Mesendoderm (in vitro differentiated cells): ENCODE measurements around the gene HMCN2.

Source experiments
- DNase-seq: peaks from one replicate; pipeline ENCODE4 v3.0.0; 2013
- H2AK5ac ChIP-seq: 2 replicates; pipeline ENCODE4 v1.6.1; 2013; ENCODE audit warnings: low read length, inconsistent platforms
- H2BK120ac ChIP-seq: 2 replicates; pipeline ENCODE4 v1.6.1; 2013; ENCODE audit warnings: low read depth, mild to moderate bottlenecking, low read length, moderate library complexity, mixed read lengths
- H2BK15ac ChIP-seq: replicated peaks from 2 replicates; pipeline ENCODE4 v1.6.1; 2013; ENCODE audit warnings: low read depth, mild to moderate bottlenecking, moderate library complexity
- H2BK5ac ChIP-seq: 2 replicates; pipeline ENCODE4 v1.6.1; 2013; ENCODE audit warnings: low read length, inconsistent platforms
- H3K18ac ChIP-seq: 2 replicates; pipeline ENCODE4 v1.6.1; 2013; ENCODE audit warnings: mild to moderate bottlenecking, low read length, mixed read lengths
- H3K23ac ChIP-seq: one replicate; pipeline ENCODE4 v1.6.1; 2013; ENCODE audit warnings: low read length
- H3K27ac ChIP-seq: 2 replicates; pipeline ENCODE4 v1.5.1; 2013; ENCODE audit warnings: low read depth, mild to moderate bottlenecking, inconsistent platforms, low read length, moderate library complexity
- H3K27me3 ChIP-seq: 2 replicates; pipeline ENCODE4 v1.6.1; 2013; ENCODE audit warnings: low read length, control low read depth, mild to moderate bottlenecking, inconsistent platforms; ENCODE audit not compliant: insufficient read depth, poor library complexity
- H3K36me3 ChIP-seq: 2 replicates; pipeline ENCODE4 v1.6.1; 2013; ENCODE audit warnings: low read length, inconsistent platforms; ENCODE audit not compliant: control insufficient read depth, insufficient read depth
- H3K4ac ChIP-seq: one replicate; pipeline ENCODE4 v1.6.1; 2013; ENCODE audit warnings: low read depth, mild to moderate bottlenecking, low read length, moderate library complexity
- H3K4me1 ChIP-seq: 2 replicates; pipeline ENCODE4 v1.6.1; 2013; ENCODE audit warnings: low read depth, low read length, inconsistent platforms; ENCODE audit not compliant: control insufficient read depth
- H3K4me2 ChIP-seq: 2 replicates; pipeline ENCODE4 v1.6.1; 2013; ENCODE audit warnings: low read length
- H3K4me3 ChIP-seq: 2 replicates; pipeline ENCODE4 v1.5.1; 2013; ENCODE audit warnings: mild to moderate bottlenecking, low read length
- H3K56ac ChIP-seq: one replicate; pipeline ENCODE4 v1.6.1; 2013; ENCODE audit warnings: low read length
- H3K79me1 ChIP-seq: 2 replicates; pipeline ENCODE4 v1.6.1; 2013; ENCODE audit warnings: low read length, inconsistent platforms
- H3K79me2 ChIP-seq: 2 replicates; pipeline ENCODE4 v1.6.1; 2013; ENCODE audit warnings: mild to moderate bottlenecking, low read length; ENCODE audit not compliant: control insufficient read depth, insufficient read depth
- H3K9ac ChIP-seq: 2 replicates; pipeline ENCODE4 v1.6.1; 2013; ENCODE audit warnings: low read length, inconsistent platforms
- H4K5ac ChIP-seq: one replicate; pipeline ENCODE4 v1.6.1; 2013; ENCODE audit warnings: low read length
- H4K8ac ChIP-seq: one replicate; pipeline ENCODE4 v1.6.1; 2013; ENCODE audit warnings: low read depth, mild to moderate bottlenecking, control low read depth, low read length, moderate library complexity
- WGBS: extraction: QIAGEN DNeasy Blood & Tissue Kit; methylation state at CpG from one replicate; pipeline ENCODE4 v1.1.7; 2013; ENCODE audit warnings: low lambda C conversion rate, missing lambda C conversion rate; ENCODE audit not compliant: insufficient coverage; ENCODE audit errors: extremely low coverage; 5-methylcytosine and 5-hydroxymethylcytosine counted together

Gene HMCN2

DNA sequence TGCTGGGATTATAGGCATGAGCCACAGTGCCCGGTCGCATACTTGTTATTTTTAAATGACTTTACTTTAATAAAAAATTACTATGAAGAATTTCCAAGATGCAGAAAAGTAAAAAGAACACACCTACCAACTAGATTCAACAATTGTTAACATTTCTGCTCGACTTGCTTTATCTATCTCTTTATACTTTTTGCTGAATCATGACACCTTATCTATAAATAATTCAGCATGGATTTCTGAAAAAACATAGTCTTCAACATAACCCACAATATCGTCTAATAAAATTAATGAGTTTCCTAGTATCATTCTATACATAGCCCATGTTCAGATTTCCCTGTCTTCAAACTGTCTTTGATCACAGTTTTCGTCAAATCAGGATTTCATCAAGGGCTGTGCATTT, 25.9 kb downstream of the HMCN2 start:
- H2BK15ac ChIP-seq: no peak overlapping the region
- WGBS: 100% methylated on average over 1 of the region's 5 CpGs
- H3K27me3 ChIP-seq: no peaks in the 10 kb centered on the region
- H3K4me2 ChIP-seq: no peak overlapping the region
- H3K56ac ChIP-seq: no peak overlapping the region
- no peaks in the 10 kb centered on the region for H3K36me3 ChIP-seq
- H2BK5ac ChIP-seq: no peak overlapping the region
- no peak overlapping the region for H3K4ac ChIP-seq
- no peak overlapping the region for H4K5ac ChIP-seq
- no peak overlapping the region for H3K9ac ChIP-seq
- no peaks in the 10 kb centered on the region for H3K4me1 ChIP-seq
- no peak overlapping the region for H2BK120ac ChIP-seq
- no peak for DNase-seq
- H3K79me2 ChIP-seq: no peaks in the 10 kb centered on the region
- no peak overlapping the region for H3K4me3 ChIP-seq
- no peak overlapping the region for H3K27ac ChIP-seq
- no peak overlapping the region for H3K18ac ChIP-seq
- no peaks in the 10 kb centered on the region for H3K79me1 ChIP-seq
- H2AK5ac ChIP-seq: no peak overlapping the region
- no peak overlapping the region for H4K8ac ChIP-seq
- H3K23ac ChIP-seq: no peak overlapping the region

- Histone ChIP-seq H3K27me3 (no peaks in the 10 kb centered on the region), H3K79me1 (no peaks in the 10 kb centered on the region), H2AK5ac (no peak overlapping the region), H2BK15ac (no peak overlapping the region), H3K56ac (no peak overlapping the region), H2BK120ac (no peak overlapping the region), H3K4ac (no peak overlapping the region), H3K27ac (no peak overlapping the region), H4K5ac (no peak overlapping the region), H3K18ac (no peak overlapping the region), H2BK5ac (no peak overlapping the region), H3K9ac (no peak overlapping the region), H3K23ac (no peak overlapping the region), H3K36me3 (no peaks in the 10 kb centered on the region), H3K79me2 (no peaks in the 10 kb centered on the region), H4K8ac (no peak overlapping the region), H3K4me3 (no peak overlapping the region), H3K4me2 (no peak overlapping the region), H3K4me1 (no peaks in the 10 kb centered on the region)
- DNase-seq: no peak
- WGBS: no CpG with 5 or more reads among the region's 6 CpGs
Measured at GRCh38 chr9:130292106-130292505, 26.5 kb downstream of the HMCN2 start.

- Histone ChIP-seq H3K56ac (no peak overlapping the region), H3K4me1 (no peaks in the 10 kb centered on the region), H3K4me3 (no peak overlapping the region), H3K79me1 (no peaks in the 10 kb centered on the region), H3K4me2 (no peak overlapping the region), H3K18ac (no peak overlapping the region), H3K79me2 (no peaks in the 10 kb centered on the region), H3K27ac (no peak overlapping the region), H3K23ac (no peak overlapping the region), H3K4ac (no peak overlapping the region), H2BK5ac (no peak overlapping the region), H2AK5ac (no peak overlapping the region), H3K27me3 (no peaks in the 10 kb centered on the region), H3K9ac (no peak overlapping the region), H4K5ac (no peak overlapping the region), H3K36me3 (no peaks in the 10 kb centered on the region), H4K8ac (no peak overlapping the region), H2BK120ac (no peak overlapping the region), H2BK15ac (no peak overlapping the region)
- no CpG with 5 or more reads among the region's 6 CpGs for WGBS
- DNase-seq: no peak
Measured at GRCh38 chr9:130294664-130295063, 29.1 kb downstream of the HMCN2 start.

DNA sequence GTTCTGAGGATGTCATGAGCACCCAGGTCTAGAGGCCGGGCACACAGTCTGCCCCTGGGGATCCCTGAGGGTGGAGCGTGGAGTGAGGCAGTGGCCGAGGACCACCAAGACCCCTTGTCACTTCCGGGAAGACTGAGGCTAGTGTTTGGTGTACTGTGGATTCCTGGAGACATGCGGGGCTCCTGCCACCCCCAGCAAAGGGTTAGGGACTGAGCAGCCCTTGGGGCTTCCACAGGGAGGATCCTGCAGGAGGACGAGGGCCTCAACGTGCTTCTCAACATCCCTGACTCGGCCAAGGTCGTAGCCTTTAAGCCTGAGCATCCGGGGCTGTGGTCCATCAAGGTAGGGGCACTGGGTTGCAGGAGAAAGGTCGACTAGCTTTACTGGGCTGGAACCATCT, 29.9 kb downstream of the HMCN2 start:
- Histone ChIP-seq H2BK15ac (no peak overlapping the region), H3K4ac (no peak overlapping the region), H3K4me3 (no peak overlapping the region), H3K36me3 (no peaks in the 10 kb centered on the region), H3K4me1 (no peaks in the 10 kb centered on the region), H2BK120ac (no peak overlapping the region), H3K18ac (no peak overlapping the region), H3K56ac (no peak overlapping the region), H4K5ac (no peak overlapping the region), H3K79me1 (no peaks in the 10 kb centered on the region), H3K27me3 (no peaks in the 10 kb centered on the region), H3K9ac (no peak overlapping the region), H3K4me2 (no peak overlapping the region), H4K8ac (no peak overlapping the region), H3K23ac (no peak overlapping the region), H3K79me2 (no peaks in the 10 kb centered on the region), H3K27ac (no peak overlapping the region), H2AK5ac (no peak overlapping the region), H2BK5ac (no peak overlapping the region)
- no peak for DNase-seq
- no CpG with 5 or more reads among the region's 11 CpGs for WGBS

DNA sequence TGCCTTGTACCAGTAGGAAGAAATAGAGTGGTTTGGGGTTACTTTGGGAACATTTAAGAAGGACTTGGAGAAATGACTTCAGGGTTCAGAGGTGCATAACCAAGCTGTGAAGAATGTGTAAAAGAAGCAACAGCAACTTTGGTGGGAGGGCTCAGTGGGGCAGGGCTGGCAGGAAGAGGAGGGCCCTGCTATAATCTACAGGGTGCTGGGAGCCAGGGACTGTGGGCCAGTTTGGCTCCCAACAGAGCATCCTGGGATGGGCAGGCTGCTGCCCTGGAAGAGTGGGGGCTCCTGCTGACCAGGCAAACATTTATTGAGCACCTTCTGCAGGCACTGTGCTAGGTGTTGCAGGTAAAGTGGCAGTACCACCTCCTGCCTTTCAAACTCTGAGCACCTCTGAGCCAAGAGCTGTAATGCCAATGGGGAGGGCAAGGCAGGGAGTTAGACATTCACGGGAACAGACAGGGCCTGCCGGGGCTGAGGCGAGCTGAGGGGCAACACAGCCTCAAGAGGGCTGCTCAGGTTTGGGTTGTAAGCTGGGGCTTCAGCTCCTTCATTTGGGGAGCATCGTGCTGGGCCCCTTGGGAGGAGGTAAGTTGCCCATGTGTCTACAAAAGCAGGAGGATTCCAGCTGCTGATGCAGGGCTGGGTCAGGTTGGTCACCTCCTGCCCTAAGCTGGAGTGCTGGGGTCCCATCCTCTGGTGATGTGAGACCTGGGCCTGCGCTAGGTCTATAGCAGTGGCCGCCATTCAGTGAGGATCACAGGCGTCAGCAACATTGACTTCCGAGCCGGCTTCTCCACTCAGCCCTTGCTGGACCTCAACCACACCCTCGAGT, 30.6 kb downstream of the HMCN2 start:
- no peaks in the 10 kb centered on the region for H3K79me2 ChIP-seq
- no peak overlapping the region for H3K4me2 ChIP-seq
- no peak overlapping the region for H3K23ac ChIP-seq
- no peak overlapping the region for H2BK5ac ChIP-seq
- no peak overlapping the region for H3K4ac ChIP-seq
- no peak overlapping the region for H3K9ac ChIP-seq
- H2BK15ac ChIP-seq: no peak overlapping the region
- WGBS: no CpG with 5 or more reads among the region's 10 CpGs
- no peak overlapping the region for H3K4me3 ChIP-seq
- DNase-seq: no peak
- H2BK120ac ChIP-seq: no peak overlapping the region
- no peaks in the 10 kb centered on the region for H3K36me3 ChIP-seq
- H3K56ac ChIP-seq: no peak overlapping the region
- H3K18ac ChIP-seq: no peak overlapping the region
- H4K8ac ChIP-seq: no peak overlapping the region
- H3K4me1 ChIP-seq: no peaks in the 10 kb centered on the region
- no peak overlapping the region for H2AK5ac ChIP-seq
- H3K79me1 ChIP-seq: no peaks in the 10 kb centered on the region
- no peak overlapping the region for H4K5ac ChIP-seq
- H3K27me3 ChIP-seq: no peaks in the 10 kb centered on the region
- no peak overlapping the region for H3K27ac ChIP-seq

DNA sequence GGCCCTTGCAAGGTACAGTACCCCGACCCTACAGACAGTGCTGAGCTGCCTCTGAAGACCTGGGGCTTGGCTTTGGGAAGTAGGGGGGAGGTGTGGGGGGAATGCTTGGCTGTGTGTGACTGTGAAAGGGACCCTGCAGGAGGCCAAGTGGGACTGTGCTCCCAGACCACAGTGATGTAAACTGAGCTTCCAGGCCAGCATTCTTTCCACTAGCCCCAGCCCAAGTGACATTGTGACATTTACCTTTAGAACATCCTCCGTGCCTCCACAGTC, 31.2 kb downstream of the HMCN2 start:
- no peaks in the 10 kb centered on the region for H3K79me2 ChIP-seq
- no peak overlapping the region for H3K4me2 ChIP-seq
- WGBS: no CpG with 5 or more reads among the region's 2 CpGs
- no peak overlapping the region for H2BK5ac ChIP-seq
- no peaks in the 10 kb centered on the region for H3K27me3 ChIP-seq
- no peak overlapping the region for H4K8ac ChIP-seq
- H3K56ac ChIP-seq: no peak overlapping the region
- H2BK120ac ChIP-seq: no peak overlapping the region
- no peak for DNase-seq
- H3K27ac ChIP-seq: no peak overlapping the region
- H3K36me3 ChIP-seq: no peaks in the 10 kb centered on the region
- no peak overlapping the region for H4K5ac ChIP-seq
- no peak overlapping the region for H3K9ac ChIP-seq
- no peak overlapping the region for H2AK5ac ChIP-seq
- no peak overlapping the region for H3K23ac ChIP-seq
- no peaks in the 10 kb centered on the region for H3K79me1 ChIP-seq
- no peak overlapping the region for H3K4me3 ChIP-seq
- H3K18ac ChIP-seq: no peak overlapping the region
- no peaks in the 10 kb centered on the region for H3K4me1 ChIP-seq
- no peak overlapping the region for H3K4ac ChIP-seq
- no peak overlapping the region for H2BK15ac ChIP-seq
